Esophagus squamous epithelium (tissue), 4 donors: ENCODE measurements around the gene PSG6.
"Not testable (repeated sequence)": the region's sequence is repeated elsewhere in the genome, so short reads cannot be mapped to it uniquely, and the experiment has no call there.

ENCODE experiments used
- CTCF ChIP-seq, 6 experiments: fragments of 450-650 bp in 4 of 6; fragments of 200-600 bp in 2 of 6; sonication (generic) in 2 of 6; IDR thresholded peaks; one replicate each; pipeline ENCODE4 v1.5.1; 2016 to 2019; ENCODE audit warnings: antibody characterized with exemption in 6 of 6, mild to moderate bottlenecking in 4 of 6, moderate library complexity in 4 of 6
- POLR2A ChIP-seq, 4 donors: fragments of 450-650 bp; IDR thresholded peaks; one replicate each; pipeline ENCODE4 v1.6.1; 2017; ENCODE audit warnings: antibody characterized with exemption in 4 of 4, mild to moderate bottlenecking in 4 of 4, moderate library complexity in 3 of 4

DNA sequence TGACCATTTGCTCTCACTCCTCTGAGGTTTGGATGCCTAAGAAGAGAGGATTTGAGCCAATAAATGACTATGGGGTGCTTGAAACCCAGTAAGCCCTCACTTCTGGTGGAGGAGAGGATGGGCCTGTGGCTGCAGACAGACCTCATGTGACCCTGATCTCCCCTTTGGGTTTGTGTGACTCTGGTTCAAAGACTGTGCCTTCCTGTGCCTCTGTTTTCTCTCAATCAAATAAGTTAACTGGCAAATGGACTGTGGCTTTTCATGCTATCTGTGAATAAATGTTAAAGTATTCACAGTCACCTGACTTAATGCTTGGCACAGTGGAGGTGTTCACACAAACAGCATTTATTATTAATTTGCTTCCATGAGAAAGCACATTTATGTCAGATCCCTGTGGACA lies 64.9 kb downstream of the PSG6 start:
- not testable (repeated sequence) for TF ChIP-seq CTCF, POLR2A (IDR thresholded peaks at IDR 0.05)
